Left forelimb (tissue), 1 donor: ENCODE results near the gene CUBN.

Experiments
- DNase-seq: peaks from one replicate; pipeline ENCODE4 v3.0.0-alpha.2; 2018; ENCODE audit warnings: low spot score

Gene CUBN

DNA sequence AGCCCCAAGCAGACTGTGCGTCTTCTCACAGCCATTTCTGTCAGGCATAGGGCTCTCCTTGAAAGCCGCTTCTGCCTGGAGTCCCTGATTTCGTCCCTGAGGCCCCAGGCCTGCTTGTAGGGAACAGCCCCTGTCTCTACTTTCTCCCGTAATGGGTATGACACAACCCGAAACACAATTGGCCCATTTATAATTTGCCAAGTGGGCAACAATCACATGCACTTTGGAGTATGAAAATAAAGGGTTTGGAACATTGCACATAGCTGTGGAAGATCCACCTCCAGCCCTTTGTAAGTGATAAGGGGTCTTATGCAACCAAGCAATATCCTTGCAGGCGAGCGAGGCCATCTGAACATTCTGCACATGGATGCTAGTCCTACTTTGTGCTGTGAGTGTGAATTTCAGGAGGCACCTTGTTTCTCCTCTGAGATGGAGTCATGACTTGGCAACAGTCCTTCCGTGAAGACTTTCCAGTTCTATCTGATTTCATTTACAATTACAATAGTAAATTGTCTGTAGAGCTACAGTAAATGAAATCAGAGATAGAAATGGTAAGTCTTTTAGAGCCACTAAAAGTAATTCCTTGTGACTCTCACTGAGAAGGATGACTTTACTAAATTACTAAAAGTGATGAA is 141.5 kb downstream of the CUBN start:
- DNase-seq, result no peak

GRCh38 chr10:16987206-16987621 is 142.4 kb downstream of the CUBN start:
- no peak for DNase-seq

GRCh38 chr10:16986406-16987205 is 143.0 kb downstream of the CUBN start:
- DNase-seq, result no peak

DNA sequence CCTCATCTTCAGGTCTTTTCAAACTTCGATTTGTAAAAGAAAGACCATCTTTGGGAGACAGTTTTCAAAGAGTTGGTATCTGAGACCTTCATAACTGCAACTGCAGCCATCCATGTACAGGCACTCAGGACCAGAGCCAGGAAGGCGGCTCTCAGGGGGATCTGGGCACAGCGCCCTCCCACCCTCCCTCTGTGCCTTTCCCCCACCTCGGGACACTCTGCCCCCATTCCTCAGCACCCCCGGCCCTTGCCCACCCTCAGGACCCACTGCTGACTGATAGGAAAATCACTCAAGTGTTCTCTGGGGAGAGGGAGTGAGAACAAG is 143.6 kb downstream of the CUBN start:
- DNase-seq, result no peak

GRCh38 chr10:16984242-16984641 is 145.4 kb downstream of the CUBN start:
- no peak for DNase-seq

GRCh38 chr10:16976803-16977202 is 152.8 kb downstream of the CUBN start:
- no peak for DNase-seq

- DNase-seq, result no peak
Measured at GRCh38 chr10:16975188-16975587, 154.4 kb downstream of the CUBN start.

DNA sequence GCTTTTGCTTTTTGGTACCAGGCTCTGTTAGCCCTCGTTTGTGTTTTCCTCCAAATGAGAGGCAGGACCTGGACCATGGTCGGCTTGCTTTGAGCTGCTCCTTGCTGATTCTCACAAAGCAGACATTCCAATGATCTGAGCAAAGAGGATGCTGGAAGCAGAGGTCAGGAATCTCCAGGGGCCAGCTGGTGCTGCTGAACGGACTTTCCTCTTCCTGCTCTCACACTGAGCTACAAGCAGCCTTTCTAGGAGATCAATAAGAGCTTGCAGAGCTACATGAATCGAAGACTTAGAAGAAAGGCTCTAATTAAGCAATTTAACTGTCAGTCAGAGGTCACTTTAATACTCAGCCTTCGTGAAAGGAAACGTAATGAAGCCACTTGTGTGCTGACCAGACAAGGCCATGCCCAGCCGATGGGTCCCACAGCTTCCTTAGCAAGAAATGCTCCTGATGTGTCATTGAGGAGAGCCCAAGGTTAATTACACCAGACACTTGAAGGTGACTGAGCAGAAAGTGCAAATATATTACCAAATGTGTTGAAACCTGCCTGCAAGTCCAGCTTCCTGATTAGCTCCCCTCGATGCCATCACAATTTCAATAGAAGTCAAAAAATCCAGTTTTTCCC is 161.1 kb downstream of the CUBN start:
- DNase-seq, result no peak

GRCh38 chr10:16967866-16968415 is 161.7 kb downstream of the CUBN start:
- DNase-seq, result no peak

DNA sequence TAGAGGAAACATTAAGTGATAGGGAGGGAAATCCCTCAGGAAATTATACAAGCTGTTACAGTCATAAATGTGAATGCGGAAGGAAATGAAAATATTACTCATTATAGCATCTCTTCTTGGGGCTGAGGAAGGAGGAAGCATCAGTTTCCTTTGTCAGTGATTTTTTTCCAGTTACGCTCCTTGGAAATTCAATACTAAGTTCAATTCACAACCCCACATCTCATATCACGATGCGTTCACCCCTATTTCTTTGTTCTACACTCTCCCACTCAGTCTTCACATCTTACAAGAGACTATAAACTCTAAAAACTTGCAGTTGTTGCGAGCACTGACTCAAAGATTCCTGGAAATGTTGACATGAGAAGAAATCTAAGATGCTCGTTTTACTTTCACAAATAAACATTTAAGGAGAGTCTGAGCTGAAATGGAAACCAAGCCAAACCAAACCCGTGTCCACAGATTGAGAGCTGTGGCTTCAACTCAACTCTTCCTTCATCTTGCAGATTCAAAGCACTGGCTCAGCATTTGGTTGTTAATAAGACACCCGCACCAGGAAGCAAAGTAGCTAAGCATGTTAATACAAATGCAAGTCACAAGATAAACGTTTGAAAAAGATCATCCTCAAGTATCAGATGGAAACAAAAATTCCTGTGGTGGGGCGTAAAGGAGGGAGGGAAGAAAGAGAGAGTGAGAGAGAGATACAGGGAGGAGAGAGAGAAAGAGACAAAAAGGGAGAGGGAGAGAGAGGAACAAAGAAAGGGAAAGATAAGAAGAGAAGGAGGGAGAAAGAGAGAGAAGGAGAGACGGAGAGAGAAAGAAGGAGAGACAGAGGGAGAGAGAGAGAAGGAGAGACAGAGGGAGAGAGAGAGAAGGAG is 162.4 kb downstream of the CUBN start:
- DNase-seq, result no peak

- DNase-seq, result no peak
Measured at GRCh38 chr10:16965740-16966447, 163.7 kb downstream of the CUBN start.

DNA sequence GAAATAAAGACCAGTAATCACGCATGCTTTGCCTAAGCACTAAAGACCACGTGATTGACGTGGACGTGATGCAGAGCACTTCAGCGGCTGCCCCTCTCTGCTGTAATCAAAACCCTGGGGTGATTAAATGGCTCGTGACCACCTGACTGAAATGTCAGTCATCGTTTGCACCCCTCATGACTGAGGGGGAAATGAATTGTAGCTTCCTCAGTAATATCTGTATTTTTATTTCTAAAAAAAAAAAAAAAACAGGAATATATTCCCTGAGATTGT is 164.3 kb downstream of the CUBN start:
- DNase-seq, result no peak

DNA sequence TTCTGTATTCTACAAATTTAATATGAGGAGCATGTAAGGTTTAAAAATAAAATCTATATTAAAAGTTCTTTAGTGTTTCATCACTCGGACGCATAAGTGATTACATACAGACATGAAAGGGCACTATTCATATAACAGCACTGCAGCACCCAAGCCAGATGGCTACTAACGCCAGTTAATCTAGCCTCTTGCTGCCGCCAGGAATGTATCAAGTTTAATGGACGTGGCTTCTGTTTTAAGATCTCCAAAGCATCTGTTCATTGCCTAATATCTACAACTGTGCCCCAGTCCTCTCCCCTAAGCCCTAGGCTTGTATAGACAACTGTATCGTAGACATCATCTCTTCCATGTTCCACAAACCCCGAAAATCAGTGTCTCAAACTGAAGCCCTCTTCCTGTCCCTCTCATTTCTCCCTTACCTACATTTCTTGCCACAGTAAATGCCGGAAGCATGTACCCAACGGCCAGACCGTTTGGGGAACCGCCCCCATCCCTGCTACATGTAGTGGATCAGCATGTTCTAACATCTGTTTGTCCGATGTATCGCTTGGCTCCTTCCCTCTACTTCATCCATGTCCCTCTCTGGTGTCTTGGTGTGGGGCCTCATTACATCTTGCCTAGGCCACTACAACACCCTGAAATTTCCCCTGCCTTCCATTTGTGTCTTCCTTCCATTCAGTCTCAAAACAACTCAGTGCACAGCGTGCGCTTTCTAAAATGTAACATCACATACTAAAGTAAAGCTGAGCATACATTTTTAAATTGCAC is 164.9 kb downstream of the CUBN start:
- no peak for DNase-seq

DNA sequence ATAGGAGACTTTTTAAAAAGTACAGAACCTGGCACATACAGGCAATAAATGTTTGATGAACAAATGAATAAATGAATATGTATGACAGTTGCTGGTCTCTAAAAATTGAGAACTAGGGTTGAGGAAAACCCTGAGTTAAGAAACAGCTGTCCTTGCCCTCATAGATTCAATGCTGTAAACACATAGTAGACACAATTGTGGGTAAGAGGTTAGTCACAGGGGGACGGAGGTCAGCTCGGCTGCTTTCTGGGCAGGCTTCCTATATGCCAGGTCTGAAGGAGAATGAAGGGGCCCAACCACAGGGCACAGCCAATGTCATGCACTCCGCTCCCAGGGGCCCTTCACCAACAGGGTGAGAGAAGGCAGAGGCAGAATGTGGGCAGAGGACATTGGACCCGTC is 169.1 kb downstream of the CUBN start:
- no peak for DNase-seq

- no peak for DNase-seq
Measured at GRCh38 chr10:16957038-16957437, 172.6 kb downstream of the CUBN start.

- DNase-seq, result no peak
Measured at GRCh38 chr10:16954280-16955030, 175.2 kb downstream of the CUBN start.

DNA sequence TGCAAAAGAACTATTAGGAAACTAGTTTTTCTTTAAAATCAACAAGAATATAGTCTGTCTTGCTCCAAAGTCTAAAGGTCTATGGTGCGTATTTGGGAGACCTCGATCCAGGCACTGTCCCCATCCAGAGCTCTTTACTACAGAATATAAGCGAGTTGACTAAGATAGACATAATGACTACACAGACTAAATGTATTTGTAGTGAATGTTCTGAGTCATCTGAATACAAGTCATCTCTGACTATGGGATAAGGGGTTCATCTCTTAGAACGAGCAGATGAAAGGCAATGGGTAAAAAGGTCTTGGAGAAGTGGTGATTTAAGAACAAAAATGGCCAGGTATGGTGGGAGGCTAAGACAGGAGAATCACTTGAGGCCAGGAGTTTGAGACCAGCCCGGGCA is 176.3 kb downstream of the CUBN start:
- DNase-seq, result no peak

- DNase-seq, result no peak
Measured at GRCh38 chr10:16952610-16953009, 177.0 kb downstream of the CUBN start.

DNA sequence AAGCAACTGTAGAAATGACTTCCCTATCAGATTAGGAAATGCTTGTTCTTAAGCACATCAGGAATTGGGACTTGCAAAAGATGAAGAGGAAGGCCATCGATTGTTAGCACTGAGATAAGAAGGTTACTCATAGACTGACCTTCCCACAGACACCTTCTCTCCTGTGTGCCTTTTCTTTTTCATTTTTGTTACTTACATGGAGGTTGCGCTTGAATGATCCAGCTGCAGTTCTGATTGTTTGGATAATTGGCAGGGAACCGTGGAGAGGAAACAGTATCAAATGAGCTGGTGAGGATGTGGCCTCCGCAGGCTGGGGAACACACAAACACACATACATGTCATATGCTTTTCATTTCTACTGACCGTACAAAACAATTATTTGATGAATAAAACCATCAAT is 177.5 kb downstream of the CUBN start:
- DNase-seq, result no peak
